HG03565 (cell line): Measurements from ENCODE around the gene QSOX1.

Source experiments
- ATAC-seq: cut with Tn5 transposase; IDR thresholded peaks from one replicate; pipeline ENCODE4 v1.9.1; 2021; ENCODE audit warnings: mild to moderate bottlenecking, moderate library complexity; ENCODE audit not compliant: unreplicated experiment

Gene QSOX1

GRCh38 chr1:180231936-180232335 is 77.3 kb downstream of the QSOX1 start:
- no peak for ATAC-seq

- ATAC-seq, result no peak
Measured at GRCh38 chr1:180232521-180233043, 77.9 kb downstream of the QSOX1 start.

DNA sequence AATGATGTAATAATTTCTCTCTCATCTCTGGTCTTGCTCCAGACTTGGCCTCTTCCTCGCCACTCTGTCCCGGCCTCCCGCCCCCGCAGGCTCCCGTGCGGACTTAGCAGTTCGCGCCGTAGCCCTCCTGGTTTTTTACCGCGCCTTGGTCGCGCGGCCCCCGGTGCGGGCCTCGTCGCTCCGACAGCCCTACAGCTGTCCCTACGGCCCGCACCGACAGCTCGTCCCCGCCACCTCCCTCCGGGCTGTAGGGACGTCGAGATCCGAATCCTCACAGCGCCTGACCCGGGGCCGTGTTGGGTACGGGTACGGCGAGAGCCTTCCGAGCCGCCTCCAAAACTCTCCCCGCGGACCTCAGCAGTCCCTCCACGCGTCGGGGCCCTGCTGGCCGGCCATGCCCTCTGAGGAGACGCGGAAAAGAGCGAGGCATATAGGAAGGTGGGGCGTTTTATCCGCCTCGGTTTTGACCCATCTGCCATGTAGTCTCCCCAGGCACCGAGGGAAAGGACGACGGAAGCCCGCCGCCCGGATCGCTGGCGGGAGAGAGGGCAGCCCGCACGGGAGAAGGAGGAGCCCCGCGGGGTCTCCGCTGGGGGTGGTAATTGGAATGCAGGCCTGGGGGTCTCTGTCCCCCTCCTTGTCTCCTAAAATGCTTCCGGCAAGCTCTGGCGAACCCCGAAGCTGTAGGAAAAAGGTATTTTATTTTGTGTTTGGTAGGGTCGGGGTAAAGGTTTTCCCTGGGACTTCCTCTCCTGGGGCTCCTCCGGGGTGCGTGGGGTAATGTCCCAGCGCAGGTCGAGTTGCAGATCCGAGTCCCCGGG is 78.7 kb downstream of the QSOX1 start:
- ATAC-seq, result no peak

DNA sequence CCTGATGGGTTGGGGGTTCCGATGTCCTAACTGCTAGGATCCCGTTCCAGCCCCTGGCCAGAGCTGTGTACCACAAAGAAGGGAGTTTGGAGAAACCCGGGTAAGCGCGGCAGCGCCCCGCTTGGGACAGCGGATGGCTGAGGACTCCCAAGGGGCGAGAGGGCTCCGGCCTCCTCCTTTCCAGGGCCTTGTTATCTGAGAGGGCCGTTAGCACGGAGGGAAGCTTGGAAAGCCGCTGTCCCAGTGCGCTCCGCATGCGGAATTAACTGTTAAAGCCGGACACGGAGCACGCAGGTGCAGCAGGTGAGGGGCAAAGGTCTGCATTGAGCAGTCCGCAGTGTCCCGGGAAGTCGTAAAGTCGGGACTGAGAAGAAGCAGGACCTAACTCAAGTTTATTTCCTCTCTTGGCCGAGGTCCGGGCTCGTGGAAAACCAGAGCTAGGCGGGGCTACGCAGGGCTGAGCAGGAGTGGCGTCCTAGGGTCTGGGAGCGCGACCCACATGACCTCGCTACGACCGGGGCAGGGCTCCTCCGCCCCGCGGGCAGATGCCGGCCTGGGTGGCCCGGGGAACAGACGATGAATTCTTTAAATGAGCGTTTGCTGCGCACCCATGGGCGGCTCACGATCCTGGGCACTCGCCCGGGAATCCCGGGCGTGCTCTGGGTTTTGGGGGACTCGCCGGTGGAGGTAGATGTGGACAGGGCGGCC is 79.9 kb downstream of the QSOX1 start:
- no peak for ATAC-seq

DNA sequence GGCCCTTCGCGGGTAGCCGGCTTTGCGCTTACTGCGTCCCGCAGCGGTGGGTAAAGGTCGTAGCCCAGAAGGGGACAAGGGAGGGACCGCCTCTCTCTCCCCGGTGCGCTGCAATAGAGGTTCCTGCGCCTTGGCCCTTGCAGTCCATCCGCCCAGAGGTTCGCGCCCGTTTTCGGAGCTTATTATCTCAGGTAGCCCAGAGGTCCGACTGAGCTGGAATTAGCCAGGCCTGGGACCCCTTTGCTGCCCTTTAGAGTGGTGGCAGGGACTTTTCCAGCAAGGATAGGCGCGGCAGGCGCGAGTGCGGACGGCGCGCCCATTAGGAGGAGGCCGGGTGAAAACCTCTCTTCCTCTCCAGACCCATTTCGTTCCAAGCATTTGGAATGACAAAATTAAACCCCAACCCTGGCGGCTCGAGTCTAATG is 80.4 kb downstream of the QSOX1 start:
- no peak for ATAC-seq

DNA sequence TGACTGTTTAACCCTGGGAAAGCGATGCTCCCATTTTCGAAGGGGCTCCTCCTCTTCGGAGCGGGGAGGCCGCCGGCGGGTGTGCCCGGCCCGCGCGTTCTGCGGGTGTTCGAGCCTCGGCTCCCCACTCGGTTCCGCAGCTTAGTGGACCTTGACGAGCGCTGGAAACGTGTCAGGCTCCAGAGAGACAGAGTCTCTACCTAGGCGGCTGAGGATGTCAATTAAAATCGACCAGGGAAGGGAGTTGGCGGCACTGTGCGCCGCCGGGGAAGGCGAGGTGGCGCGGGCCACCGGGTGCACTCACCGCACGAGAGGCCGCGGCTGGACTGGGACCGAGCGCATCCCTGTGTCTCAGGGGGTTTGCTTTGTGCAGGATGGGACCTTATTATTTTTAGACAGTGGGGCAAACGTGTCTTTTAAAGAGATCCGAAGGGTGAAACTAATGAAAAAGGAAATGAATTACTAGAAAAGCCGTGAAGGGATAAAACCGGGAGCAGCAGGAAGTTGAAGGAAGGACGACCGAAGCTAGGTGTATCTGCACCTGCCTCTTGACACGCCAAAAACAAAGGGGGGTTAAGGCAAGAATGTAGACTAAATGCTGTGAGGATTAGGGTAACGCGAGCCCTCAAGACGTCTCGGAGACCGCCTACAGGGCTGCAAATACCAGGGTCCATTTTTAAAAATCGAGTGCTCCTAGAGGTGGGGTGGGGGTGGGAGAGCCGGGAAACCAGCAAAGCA is 81.0 kb downstream of the QSOX1 start:
- no peak for ATAC-seq

- no peak for ATAC-seq
Measured at GRCh38 chr1:180236698-180237509, 82.2 kb downstream of the QSOX1 start.

DNA sequence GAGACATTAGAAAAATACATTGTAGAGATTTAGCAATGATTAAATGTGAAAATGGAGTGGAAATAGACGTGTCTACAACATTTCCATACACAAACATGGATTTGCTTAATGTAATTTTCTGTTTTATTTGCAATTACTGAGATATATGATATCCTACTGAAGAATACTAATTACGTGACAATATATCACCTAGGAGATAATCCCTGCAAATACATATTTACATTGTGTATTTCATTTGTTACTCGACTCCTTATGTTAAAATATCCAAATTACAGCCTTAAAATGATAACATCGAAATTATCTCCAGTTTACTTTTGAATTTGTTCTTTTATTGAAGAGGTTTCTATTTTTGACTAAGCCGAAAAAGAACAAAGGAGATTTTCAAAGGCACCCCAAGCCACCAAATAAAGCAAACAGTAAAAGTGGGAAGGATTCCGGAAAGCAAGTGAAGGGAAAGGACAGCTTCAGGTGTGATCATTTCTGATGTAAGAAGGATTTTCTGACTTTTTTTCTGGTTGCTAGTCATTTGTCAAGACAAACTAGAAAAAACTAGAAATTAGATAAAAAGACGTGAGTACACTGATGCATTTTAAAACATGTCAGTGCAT is 83.3 kb downstream of the QSOX1 start:
- no peak for ATAC-seq

- ATAC-seq, result no peak
Measured at GRCh38 chr1:180238675-180239074, 84.0 kb downstream of the QSOX1 start.

DNA sequence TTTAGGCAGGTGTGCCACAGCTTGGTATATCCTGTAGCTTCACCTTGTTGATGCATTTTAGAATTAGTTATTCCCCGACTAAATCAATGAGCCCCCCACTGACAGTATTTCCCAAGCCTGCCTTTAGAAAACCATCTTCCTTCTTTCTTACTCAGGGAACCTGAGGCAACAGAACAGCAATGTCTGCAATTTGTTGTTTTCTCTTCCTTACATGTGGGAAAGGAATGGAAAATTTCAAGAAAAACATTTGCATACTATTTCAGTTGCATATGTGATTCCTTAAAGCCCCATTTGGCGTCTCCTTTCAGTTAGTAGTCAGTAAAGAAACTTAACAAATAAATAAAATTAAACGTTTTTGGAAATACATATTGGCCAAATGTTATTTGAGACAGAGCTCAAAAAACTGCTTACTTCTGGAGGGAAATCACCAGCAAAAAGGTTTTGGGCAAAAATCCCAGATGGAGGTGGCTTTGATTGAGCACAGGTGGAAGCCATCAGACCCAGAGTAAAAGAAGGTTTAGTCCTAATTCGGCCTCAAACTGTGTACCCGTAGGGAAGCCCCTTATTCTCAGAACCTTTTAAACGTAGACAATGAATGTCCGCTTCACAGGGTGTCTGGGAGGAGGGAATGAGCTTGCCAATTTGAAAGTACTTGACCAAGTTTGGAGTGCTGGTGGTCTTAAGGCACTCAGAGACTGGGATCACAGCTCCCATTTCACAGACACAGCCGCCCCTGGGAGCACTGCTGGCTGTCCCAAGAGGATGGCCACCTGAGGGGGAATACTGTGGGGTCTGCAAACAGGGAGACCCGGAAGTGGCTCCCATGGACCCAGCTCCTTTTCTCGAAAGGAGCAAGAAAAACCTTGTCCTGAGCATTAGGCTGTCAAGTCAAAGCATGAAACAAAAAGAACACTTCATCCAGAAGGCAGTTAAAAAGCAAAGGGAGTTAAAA is 84.8 kb downstream of the QSOX1 start:
- ATAC-seq, result no peak

- no peak for ATAC-seq
Measured at GRCh38 chr1:180241716-180242544, 87.3 kb downstream of the QSOX1 start.

GRCh38 chr1:180243517-180244221 is 89.0 kb downstream of the QSOX1 start:
- no peak for ATAC-seq

GRCh38 chr1:180244840-180245239 is 90.2 kb downstream of the QSOX1 start:
- no peak for ATAC-seq

DNA sequence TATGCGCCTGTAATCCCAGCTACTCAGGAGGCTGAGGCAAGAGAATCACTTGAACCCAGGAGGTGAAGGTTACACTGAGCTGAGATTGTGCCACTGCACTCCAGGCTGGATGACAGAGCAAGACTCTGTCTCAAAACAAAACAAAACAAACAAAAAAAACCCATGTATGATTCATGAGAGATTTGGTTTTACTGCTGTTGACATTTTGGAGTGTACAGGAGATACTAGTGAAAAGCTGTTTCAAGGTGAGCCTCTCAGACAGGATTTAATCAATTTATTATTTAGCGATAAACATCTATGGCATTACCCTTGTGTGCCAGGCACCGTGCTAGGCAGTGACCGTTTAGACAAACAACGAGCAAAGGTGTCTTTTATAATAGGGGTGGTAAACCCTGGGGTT is 91.9 kb downstream of the QSOX1 start:
- no peak for ATAC-seq

- no peak for ATAC-seq
Measured at GRCh38 chr1:180247061-180247460, 92.4 kb downstream of the QSOX1 start.

DNA sequence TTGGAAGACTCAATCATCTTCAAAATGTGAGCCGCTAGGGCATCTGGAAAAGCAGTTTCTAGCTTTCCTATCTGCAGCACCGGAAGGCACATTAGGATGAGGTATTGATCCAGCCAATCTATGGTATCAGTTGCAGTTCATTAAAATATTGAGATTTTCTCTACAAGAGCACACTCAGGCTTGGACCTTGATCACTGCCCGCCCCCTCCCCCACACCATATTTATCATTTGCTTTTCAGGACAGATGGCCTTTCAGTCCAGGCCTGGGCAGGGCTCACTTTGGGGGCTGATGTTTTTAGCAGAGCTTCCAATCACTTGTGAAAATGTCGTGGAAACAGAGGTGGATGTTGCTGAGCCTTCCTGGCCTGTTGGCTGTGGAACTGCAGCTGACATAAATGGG is 92.9 kb downstream of the QSOX1 start:
- no peak for ATAC-seq

GRCh38 chr1:180248176-180248575 is 93.5 kb downstream of the QSOX1 start:
- ATAC-seq, result no peak
